ENCODE results near the gene DCLK1. TPM values are rescaled to one million over a fixed set of nuclear protein-coding genes. Genes with fewer than 3 reads are reported as not detected.

DCLK1 gene
- total and polyA plus RNA-seq, 12 donors: 0.68 to 22.6 (median 2.3) TPM

DNA sequence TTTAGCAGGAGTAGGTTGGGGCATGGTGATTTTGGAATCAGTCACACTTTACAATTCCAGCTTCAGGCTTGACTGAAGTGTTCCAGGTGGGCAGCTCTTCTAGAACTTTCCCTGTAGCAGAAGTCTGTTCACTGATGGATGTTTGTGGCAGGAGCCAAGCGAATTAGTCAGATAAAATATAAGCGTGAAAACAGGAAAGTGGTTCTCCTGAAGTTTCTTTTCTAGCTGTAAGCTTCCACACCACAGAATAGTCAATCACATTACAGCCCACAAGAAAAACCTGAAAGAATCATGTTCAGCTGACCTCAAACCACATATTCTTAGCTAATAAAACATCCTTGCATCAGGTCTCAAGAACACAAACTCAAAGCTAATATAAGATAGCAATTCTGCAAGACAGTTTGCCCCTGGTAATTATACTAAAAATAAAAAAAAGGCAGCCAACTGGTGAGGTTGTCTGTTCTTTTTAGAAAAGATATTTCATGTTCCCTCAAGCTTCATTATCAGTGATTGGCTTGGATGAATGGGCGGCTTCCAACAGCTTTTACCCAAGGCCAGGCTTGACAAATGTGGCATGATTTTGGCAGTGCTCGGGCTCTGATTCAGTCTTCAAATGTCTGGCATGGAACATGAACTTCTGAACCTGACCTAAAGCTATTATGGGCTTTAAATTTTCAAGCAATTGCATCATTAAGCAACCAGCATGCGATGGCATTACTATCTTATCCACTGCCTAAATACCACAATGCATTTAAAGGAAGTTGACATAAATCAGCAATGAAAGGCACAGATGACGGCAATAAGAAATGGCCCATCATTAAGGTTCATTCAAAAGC is 136.8 kb downstream of the DCLK1 start:
- WGBS, 4 donors: 25 to 38% (median 29%) methylated on average over 6 of the region's 6 CpGs
- Histone ChIP-seq H3K36me3 (replicated peaks in 1 of 2) (no peaks in the 10 kb centered on the region), H3K27me3 (no peaks in the 10 kb centered on the region), H3K9me3 (replicated peaks in 1 of 3) (no peaks in the 10 kb centered on the region), H3K4me3 (no peak overlapping the region), H3K27ac (peak overlapping the region in 3 of 5 donors; percentile 46 to 58 (median 49)), H3K4me1 (replicated peaks in 1 of 2) (peaks cover 6 to 17% of the 10 kb centered on the region in 2 donors)
- intact Hi-C loops (cut with DNase I): no loop called here
- DNase-seq: peak; percentile 83 to 96 (median 91)
- TF ChIP-seq, protein P1, sequence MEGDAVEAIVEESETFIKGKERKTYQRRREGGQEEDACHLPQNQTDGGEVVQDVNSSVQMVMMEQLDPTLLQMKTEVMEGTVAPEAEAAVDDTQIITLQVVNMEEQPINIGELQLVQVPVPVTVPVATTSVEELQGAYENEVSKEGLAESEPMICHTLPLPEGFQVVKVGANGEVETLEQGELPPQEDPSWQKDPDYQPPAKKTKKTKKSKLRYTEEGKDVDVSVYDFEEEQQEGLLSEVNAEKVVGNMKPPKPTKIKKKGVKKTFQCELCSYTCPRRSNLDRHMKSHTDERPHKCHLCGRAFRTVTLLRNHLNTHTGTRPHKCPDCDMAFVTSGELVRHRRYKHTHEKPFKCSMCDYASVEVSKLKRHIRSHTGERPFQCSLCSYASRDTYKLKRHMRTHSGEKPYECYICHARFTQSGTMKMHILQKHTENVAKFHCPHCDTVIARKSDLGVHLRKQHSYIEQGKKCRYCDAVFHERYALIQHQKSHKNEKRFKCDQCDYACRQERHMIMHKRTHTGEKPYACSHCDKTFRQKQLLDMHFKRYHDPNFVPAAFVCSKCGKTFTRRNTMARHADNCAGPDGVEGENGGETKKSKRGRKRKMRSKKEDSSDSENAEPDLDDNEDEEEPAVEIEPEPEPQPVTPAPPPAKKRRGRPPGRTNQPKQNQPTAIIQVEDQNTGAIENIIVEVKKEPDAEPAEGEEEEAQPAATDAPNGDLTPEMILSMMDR (IDR thresholded peaks at IDR 0.05): no peak
- TF ChIP-seq POLR2A (IDR thresholded peaks at IDR 0.05): no peak

DNA sequence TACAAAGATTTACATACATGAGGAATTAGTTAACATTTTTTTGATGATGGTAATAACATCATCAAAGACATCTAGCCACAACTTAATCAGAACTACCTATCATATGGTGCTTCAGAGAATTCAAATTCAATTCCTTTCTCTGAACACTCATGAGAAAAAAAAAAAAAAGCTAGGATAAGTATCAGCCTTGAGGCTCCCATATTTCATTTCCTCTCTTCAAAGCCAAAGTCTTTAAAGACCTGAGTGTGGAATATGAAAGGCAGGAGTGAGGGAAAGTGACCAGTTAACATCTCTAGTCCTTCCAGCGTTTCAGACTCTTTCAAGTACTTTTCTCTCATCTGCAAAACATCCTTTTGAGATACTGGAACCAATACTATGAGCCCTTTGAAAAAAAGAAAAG is 137.5 kb downstream of the DCLK1 start:
- no peak for TF ChIP-seq POLR2A (IDR thresholded peaks at IDR 0.05)
- TF ChIP-seq, protein P1 (IDR thresholded peaks at IDR 0.05): no peak
- intact Hi-C loops (cut with DNase I): no loop called here
- Histone ChIP-seq H3K4me1 (replicated peaks in 1 of 2) (peaks cover 6 to 17% of the 10 kb centered on the region in 2 donors), H3K4me3 (no peak overlapping the region), H3K9me3 (replicated peaks in 1 of 3) (no peaks in the 10 kb centered on the region), H3K36me3 (replicated peaks in 1 of 2) (no peaks in the 10 kb centered on the region), H3K27me3 (no peaks in the 10 kb centered on the region), H3K27ac (peak overlapping the region in 3 of 5 donors; percentile 46 to 58 (median 49))
- WGBS, 4 donors: 25 to 27% (median 26%) methylated on average over 1 of the region's 1 CpG
- no peak for DNase-seq

DNA sequence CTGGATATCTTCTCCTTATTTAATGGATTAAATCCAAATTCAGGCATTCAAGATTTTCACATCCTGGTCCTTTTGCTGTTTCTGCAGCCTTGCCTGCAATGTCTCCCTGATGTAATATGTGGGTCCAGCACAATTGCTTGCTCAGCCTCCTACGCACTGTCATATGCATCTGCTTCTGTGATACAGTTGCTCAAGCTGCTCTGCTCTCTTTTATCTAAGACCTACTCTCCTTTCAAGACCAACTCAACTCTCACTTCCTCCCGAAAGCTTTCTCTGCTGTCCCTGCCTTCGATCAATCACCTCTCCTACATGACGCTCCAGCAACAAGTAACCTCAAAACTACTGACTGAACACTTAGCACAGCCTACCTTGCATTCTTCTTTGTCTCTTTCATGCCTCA is 138.2 kb downstream of the DCLK1 start:
- DNase-seq: no peak
- H3K4me1 ChIP-seq (replicated peaks in 1 of 2): peaks cover 6 to 17% of the 10 kb centered on the region in 2 donors
- no peaks in the 10 kb centered on the region for H3K27me3 ChIP-seq
- no peak for TF ChIP-seq POLR2A (IDR thresholded peaks at IDR 0.05)
- TF ChIP-seq, protein P1 (IDR thresholded peaks at IDR 0.05): no peak
- intact Hi-C loops (cut with DNase I): no loop called here
- H3K9me3 ChIP-seq (replicated peaks in 1 of 3): no peaks in the 10 kb centered on the region
- no peaks in the 10 kb centered on the region for H3K36me3 ChIP-seq (replicated peaks in 1 of 2)
- H3K4me3 ChIP-seq: no peak overlapping the region
- WGBS, 4 donors: 88 to 92% (median 91%) methylated on average over 4 of the region's 4 CpGs
- H3K27ac ChIP-seq: no peak overlapping the region

DNA sequence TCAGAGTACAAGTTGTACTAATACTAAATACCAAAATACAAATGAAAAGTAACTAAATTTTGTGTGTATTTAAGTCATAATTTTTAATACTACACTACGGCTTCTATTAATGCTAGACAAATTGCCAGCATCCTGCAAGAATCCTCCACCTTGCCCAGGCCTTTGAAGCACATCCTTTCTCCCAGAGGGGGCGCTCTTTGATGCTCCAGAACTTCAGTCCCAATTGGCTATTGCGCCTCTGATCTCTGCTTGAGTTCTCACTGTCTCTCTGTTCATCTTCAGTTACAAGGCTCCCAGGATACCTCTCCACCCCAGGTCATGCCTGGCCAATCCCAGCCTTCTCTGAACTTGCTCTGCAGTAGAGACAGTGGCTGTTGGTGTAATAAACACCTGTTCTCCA is 141.0 kb downstream of the DCLK1 start:
- intact Hi-C loops (cut with DNase I): no loop called here
- DNase-seq: no peak
- Histone ChIP-seq H3K36me3 (replicated peaks in 1 of 2) (no peaks in the 10 kb centered on the region), H3K4me3 (no peak overlapping the region), H3K27me3 (peaks cover 7% of the 10 kb centered on the region), H3K9me3 (replicated peaks in 1 of 3) (no peaks in the 10 kb centered on the region), H3K4me1 (replicated peaks in 1 of 2) (peaks cover 6 to 17% of the 10 kb centered on the region in 2 donors), H3K27ac (no peak overlapping the region)
- TF ChIP-seq, protein P1 (IDR thresholded peaks at IDR 0.05): no peak
- no peak for TF ChIP-seq POLR2A (IDR thresholded peaks at IDR 0.05)
- 87 to 93% (median 91%) methylated on average over 3 of the region's 3 CpGs for WGBS, 4 donors

Data from adrenal gland (tissue), 12 donors.